Activated CD4-positive, alpha-beta T cell treated with anti-CD3 and anti-CD28 coated beads, Interleukin-2, amount 10 ng/mL, durations not matched to agents 7 days and 5 days (primary cell): Measurements from ENCODE around the gene TTC33. TPM values are rescaled to one million over a fixed set of nuclear protein-coding genes. Genes with fewer than 3 reads are reported as not detected.
"Not testable (repeated sequence)": the region's sequence is repeated elsewhere in the genome, so short reads cannot be mapped to it uniquely, and the experiment has no call there.

Experiments used
- CTCF ChIA-PET: fragments of 350-600 bp; sonication (Branson Sonifier 250); formaldehyde crosslinking; loops from one replicate; lab custom pipeline; 2021; ENCODE audit warnings: antibody characterized with exemption; lab: Charles Lee
- POLR2A ChIA-PET: fragments of 350-600 bp; sonication (Branson Sonifier 250); formaldehyde crosslinking; loops from one replicate; lab custom pipeline; 2021; ENCODE audit warnings: antibody characterized with exemption; lab: Charles Lee
- DNase-seq: peaks from one replicate; pipeline ENCODE4 v3.0.0-alpha.2; 2020
- H3K27ac Mint-ChIP-seq: one replicate; pipeline ENCODE4 v1.8.0; 2021; ENCODE audit warnings: mild to moderate bottlenecking, moderate library complexity, mixed read lengths
- H3K27me3 Mint-ChIP-seq: one replicate; pipeline ENCODE4 v1.8.0; 2021; ENCODE audit warnings: mixed read lengths
- H3K36me3 Mint-ChIP-seq: one replicate; pipeline ENCODE4 v1.8.0; 2021; ENCODE audit warnings: low read depth, mixed read lengths
- H3K4me1 Mint-ChIP-seq: one replicate; pipeline ENCODE4 v1.8.0; 2021; ENCODE audit warnings: mixed read lengths
- H3K4me3 Mint-ChIP-seq: one replicate; pipeline ENCODE4 v1.8.0; 2021; ENCODE audit warnings: mild to moderate bottlenecking, moderate library complexity, mixed read lengths
- H3K9me3 Mint-ChIP-seq: one replicate; pipeline ENCODE4 v1.8.0; 2021; ENCODE audit warnings: mixed read lengths
- total RNA-seq, 2 experiments: library from RNA; stranded (reverse); gene quantifications; one replicate each; pipeline ENCODE4 v1.2.3, GENCODE V29; 2021

TTC33 gene
- 10 to 100 TPM; 16.2 to 16.8 TPM for total RNA-seq

DNA sequence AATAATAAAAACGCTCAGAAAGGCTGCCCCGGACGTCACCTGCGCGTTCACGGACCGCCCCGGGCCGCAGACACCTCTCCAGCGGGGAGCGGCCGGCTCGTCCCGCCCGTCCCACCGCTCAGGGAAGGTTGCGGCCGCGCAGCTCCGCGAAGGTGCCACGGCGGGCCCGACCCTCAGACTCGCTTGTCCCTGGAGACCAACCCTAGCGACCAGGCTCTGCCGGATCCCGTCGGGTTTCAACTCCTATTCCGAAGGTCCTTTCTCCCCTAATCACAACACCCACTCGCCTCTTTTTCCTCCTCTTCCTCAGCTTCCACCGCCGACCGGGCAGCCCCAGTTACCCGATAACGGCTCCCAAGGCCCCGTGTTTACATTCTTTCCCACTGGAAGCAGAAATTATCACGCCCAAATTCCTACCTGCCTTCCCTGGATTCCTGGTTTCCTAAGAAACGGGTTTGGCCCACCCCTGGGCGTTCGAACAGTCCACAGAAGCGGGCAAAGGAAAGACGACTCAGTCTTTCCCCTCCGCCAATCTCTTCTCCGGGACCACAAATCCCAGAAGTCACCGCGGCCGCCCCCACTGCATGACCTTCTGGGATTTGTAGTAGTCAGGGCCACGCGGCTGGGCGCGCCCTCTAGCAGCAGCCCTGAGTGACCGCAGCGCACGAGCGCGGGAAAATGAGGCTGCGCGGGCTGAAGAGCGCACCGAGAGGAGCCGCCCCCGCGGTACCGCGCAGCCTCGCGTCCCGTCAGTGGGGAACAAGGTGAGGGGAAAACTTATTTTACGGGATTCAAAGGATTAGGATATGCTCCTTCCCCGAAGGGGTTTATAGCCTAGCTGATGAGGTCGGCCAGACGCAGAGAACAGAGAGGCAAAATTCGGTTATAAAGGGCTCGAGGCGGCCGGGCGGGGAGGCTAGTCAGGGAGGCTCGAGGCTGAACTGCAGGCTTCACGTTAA lies at the start of gene TTC33:
Gene TTC33 (minus strand): TSS at position 555 of the 959 bp plus-strand sequence. CDS start 8,943 bp downstream, outside the sequence.
- DNase-seq, result peak; percentile 97
- ChIA-PET POLR2A (no interaction called here), CTCF (interaction anchor here (1.4 to 1.5 kb wide), 2 partner anchors 16 to 52 kb away, joined by 3 to 4 read pairs; no protein-coding TSS in a partner anchor)
- H3K27ac Mint-ChIP-seq, result no peak within 1 kb of the TSS
- no peaks in the 10 kb centered on the region for H3K27me3 Mint-ChIP-seq
- H3K4me1 Mint-ChIP-seq, result peaks cover 30% of the 10 kb centered on the region
- no peaks in the 10 kb centered on the region for H3K9me3 Mint-ChIP-seq
- H3K36me3 Mint-ChIP-seq, result peaks cover 31% of the 10 kb centered on the region
- no peak within 1 kb of the TSS for H3K4me3 Mint-ChIP-seq

DNA sequence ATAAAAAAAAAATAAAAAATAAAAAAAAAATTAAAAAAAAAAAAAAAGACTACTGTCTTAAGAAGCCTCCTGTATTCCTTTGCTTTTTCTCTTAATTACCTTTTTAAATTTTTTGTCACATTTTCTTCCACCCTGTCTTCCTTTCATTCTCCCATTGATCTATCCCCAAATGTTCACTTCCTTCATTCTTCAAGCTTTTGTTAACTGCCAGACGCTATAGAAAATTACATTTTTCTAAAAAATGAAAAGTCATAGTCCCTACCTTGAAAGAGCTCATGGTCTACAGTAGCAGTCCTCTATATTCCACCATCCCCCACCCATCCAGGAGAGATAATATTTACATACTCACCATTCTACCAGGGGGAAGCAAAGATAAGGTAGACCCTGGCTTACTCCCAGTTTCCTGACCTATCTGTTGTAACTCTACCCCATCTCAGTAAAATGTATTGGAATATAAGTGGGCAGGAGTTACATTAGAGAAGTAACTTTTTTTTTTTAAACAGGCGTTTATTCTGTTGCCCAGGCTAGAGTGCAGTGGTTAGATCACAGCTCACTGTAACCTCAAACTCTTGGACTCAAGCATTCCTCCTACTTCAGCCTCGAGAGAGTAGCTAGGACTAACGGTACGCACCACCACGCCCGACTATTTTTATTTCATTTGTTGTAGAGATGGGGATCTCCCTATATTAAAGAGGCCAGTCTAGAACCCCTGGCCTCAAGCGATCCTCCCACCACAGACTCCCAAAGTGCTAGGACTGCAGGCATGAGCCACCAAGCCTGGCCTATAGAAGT lies 46.2 kb upstream of the TTC33 start:
- no peaks in the 10 kb centered on the region for H3K9me3 Mint-ChIP-seq
- H3K4me3 Mint-ChIP-seq, result no peak overlapping the region
- H3K36me3 Mint-ChIP-seq, result no peaks in the 10 kb centered on the region
- H3K4me1 Mint-ChIP-seq, result peaks cover 6% of the 10 kb centered on the region
- no peak for DNase-seq
- no peak overlapping the region for H3K27ac Mint-ChIP-seq
- POLR2A ChIA-PET, result no interaction called here
- peaks cover 8% of the 10 kb centered on the region for H3K27me3 Mint-ChIP-seq
- CTCF ChIA-PET, result interaction anchor here (0.6 to 1.4 kb wide), 3 partner anchors 21 to 478 kb away, joined by 3 to 6 read pairs (median 4); no protein-coding TSS in a partner anchor

DNA sequence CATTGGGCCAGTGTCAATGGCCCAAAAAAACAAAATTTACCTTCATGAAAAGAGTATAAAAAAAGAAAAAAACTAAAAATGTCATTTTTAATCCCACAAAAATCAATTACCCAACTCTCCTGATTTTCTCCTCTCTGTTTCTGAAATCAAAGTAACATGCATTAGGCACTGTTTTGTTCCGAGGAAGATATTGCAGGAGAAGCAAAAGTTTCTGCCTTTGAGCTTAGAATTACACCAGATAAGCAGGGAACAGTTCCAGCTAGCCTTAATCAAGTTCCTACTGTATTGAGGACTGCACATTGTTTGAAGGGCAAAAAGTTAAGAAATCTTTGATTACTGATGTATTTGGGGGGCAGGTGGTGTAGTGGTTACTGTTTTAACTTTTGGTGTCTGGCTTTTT lies 43.5 kb upstream of the TTC33 start:
- H3K9me3 Mint-ChIP-seq, result no peaks in the 10 kb centered on the region
- POLR2A ChIA-PET, result no interaction called here
- H3K27ac Mint-ChIP-seq, result no peak overlapping the region
- peaks cover 8% of the 10 kb centered on the region for H3K27me3 Mint-ChIP-seq
- H3K4me3 Mint-ChIP-seq, result peak overlapping the region; percentile 83
- peaks cover 30% of the 10 kb centered on the region for H3K4me1 Mint-ChIP-seq
- DNase-seq, result no peak
- CTCF ChIA-PET, result interaction anchor here (0.7 to 1.6 kb wide), 4 partner anchors 16 to 33 kb away, joined by 3 to 5 read pairs (median 4); no protein-coding TSS in a partner anchor
- peaks cover 21% of the 10 kb centered on the region for H3K36me3 Mint-ChIP-seq

DNA sequence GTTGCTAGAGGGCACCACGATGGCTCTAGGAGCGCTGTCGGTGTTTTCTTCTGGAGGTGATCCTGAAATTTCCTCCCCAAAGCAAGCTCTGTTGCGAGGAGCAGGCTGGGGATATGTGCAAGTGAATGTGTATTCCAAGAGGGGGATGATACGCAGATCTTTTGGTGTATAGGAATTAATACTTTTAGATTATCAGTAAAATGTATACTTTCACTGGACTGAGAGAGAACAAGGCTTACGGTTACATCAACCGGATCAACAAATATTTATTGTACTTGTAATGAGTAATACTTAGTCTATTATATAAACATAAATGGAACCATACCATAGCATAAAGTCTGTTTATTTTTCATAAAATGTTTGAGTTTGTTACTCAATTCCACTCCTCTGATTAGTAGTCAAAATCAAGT lies 43.0 kb upstream of the TTC33 start:
- peaks cover 8% of the 10 kb centered on the region for H3K27me3 Mint-ChIP-seq
- H3K4me3 Mint-ChIP-seq, result peak overlapping the region; percentile 83
- peaks cover 34% of the 10 kb centered on the region for H3K4me1 Mint-ChIP-seq
- CTCF ChIA-PET, result interaction anchor here (0.7 to 1.6 kb wide), 5 partner anchors 17 to 35 kb away, joined by 3 to 5 read pairs (median 4); no protein-coding TSS in a partner anchor
- POLR2A ChIA-PET, result no interaction called here
- no peak for DNase-seq
- H3K9me3 Mint-ChIP-seq, result no peaks in the 10 kb centered on the region
- peak overlapping the region; percentile 83 for H3K27ac Mint-ChIP-seq
- H3K36me3 Mint-ChIP-seq, result peaks cover 24% of the 10 kb centered on the region

- ChIA-PET CTCF (interaction anchor here (0.6 to 1.6 kb wide), 8 partner anchors 8 to 36 kb away, joined by 3 to 5 read pairs (median 4); no protein-coding TSS in a partner anchor), POLR2A (no interaction called here)
- H3K36me3 Mint-ChIP-seq, result peaks cover 27% of the 10 kb centered on the region
- H3K27ac Mint-ChIP-seq, result peak within 1 kb of the TSS; percentile 92
- DNase-seq, result peak; percentile 88
- H3K4me3 Mint-ChIP-seq, result peak within 1 kb of the TSS; percentile 89
- no peaks in the 10 kb centered on the region for H3K9me3 Mint-ChIP-seq
- H3K4me1 Mint-ChIP-seq, result peaks cover 38% of the 10 kb centered on the region
- H3K27me3 Mint-ChIP-seq, result peaks cover 8% of the 10 kb centered on the region
These were observed 42.4 kb upstream of the TTC33 start, which contains the start of gene PRKAA1 for GRCh38 chr5:40798012-40798800. Gene PRKAA1, minus strand, starts transcription at chr5:40798374. Its CDS starts 185 bp downstream, at chr5:40798189.

- peak; percentile 78 for DNase-seq
- CTCF ChIA-PET, result interaction anchor here (0.6 to 1.6 kb wide), 5 partner anchors 9 to 37 kb away, joined by 3 to 5 read pairs (median 4); no protein-coding TSS in a partner anchor
- POLR2A ChIA-PET, result no interaction called here
- H3K9me3 Mint-ChIP-seq, result no peaks in the 10 kb centered on the region
- peak overlapping the region; percentile 89 for H3K4me3 Mint-ChIP-seq
- peaks cover 27% of the 10 kb centered on the region for H3K36me3 Mint-ChIP-seq
- peak overlapping the region; percentile 92 for H3K27ac Mint-ChIP-seq
- peaks cover 38% of the 10 kb centered on the region for H3K4me1 Mint-ChIP-seq
- H3K27me3 Mint-ChIP-seq, result peaks cover 8% of the 10 kb centered on the region
These were observed 41.7 kb upstream of the TTC33 start for GRCh38 chr5:40797273-40798011.

- Mint-ChIP-seq H3K4me1 (peaks cover 38% of the 10 kb centered on the region), H3K27me3 (peaks cover 6% of the 10 kb centered on the region), H3K27ac (no peak overlapping the region), H3K4me3 (peak overlapping the region; percentile 89), H3K36me3 (peaks cover 27% of the 10 kb centered on the region), H3K9me3 (no peaks in the 10 kb centered on the region)
- ChIA-PET CTCF (interaction anchor here (0.7 to 0.8 kb wide), 2 partner anchors 45 to 1544 kb away, joined by 3 read pairs; partner anchors contain the start of gene CARD6), POLR2A (no interaction called here)
- no peak for DNase-seq
These were observed 40.7 kb upstream of the TTC33 start for GRCh38 chr5:40796487-40796889.

DNA sequence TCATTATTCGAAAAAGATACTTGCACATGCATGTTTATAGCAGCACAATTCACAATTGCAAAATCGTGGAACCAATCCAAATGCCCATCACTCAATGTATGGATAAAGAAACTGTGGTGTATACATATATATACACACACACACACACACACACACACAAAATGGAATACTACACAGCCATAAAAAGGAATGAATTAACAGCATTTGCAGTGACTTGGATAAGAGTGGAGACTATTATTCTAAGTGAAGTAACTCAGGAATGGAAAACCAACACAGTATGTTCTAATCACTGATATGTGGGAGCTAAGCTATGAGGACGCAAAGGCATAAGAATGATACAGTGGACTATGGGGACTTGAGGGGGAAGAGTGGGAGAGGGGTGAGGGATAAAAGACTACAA lies 39.1 kb upstream of the TTC33 start:
- H3K4me3 Mint-ChIP-seq, H3K27me3 Mint-ChIP-seq, H3K27ac Mint-ChIP-seq, H3K9me3 Mint-ChIP-seq, CTCF ChIA-PET, POLR2A ChIA-PET, DNase-seq: not testable (repeated sequence)
- H3K36me3 Mint-ChIP-seq, result peaks cover 30% of the 10 kb centered on the region
- H3K4me1 Mint-ChIP-seq, result peaks cover 41% of the 10 kb centered on the region

DNA sequence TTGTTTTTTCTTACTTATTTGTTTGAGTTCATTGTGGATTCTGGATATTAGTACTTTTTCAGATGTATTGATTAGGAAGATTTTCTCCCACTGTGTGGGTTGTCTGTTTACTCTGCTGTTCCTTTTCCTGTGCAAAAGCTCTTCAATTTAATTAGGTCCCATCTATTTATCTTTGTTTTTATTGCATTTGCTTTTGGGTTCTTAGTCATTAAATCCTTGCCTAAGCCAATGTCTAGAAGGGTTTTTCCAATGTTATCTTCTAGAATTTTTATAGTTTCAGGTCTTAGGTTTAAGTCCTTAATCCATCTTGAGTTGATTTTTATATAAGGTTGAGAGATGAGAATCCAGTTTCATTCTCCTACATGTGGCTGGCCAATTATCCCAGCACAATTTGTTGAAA lies 38.6 kb upstream of the TTC33 start:
- peaks cover 32% of the 10 kb centered on the region for H3K36me3 Mint-ChIP-seq
- H3K4me3 Mint-ChIP-seq, CTCF ChIA-PET, H3K27ac Mint-ChIP-seq, DNase-seq, H3K9me3 Mint-ChIP-seq, H3K27me3 Mint-ChIP-seq, POLR2A ChIA-PET: not testable (repeated sequence)
- peaks cover 42% of the 10 kb centered on the region for H3K4me1 Mint-ChIP-seq

DNA sequence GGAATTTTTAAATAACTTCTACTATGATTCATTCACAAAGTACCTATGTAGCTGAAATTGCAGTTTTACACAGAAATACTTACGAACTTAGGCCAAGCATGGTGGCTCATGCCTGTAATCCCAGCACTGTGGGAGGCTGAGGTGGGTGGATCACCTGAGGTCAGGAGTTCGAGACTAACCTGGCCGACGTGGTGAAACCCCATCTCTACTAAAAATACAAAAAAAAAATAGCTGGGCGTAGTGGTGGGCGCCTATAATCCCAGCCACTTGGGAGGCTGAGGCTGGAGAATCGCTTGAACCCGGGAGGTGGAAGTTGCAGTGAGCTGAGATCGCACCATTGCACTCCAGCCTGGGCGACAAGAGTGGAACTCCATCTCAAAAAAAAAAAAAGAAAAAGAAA lies 36.9 kb upstream of the TTC33 start:
- H3K4me1 Mint-ChIP-seq, result peaks cover 38% of the 10 kb centered on the region
- CTCF ChIA-PET, result not testable (repeated sequence)

DNA sequence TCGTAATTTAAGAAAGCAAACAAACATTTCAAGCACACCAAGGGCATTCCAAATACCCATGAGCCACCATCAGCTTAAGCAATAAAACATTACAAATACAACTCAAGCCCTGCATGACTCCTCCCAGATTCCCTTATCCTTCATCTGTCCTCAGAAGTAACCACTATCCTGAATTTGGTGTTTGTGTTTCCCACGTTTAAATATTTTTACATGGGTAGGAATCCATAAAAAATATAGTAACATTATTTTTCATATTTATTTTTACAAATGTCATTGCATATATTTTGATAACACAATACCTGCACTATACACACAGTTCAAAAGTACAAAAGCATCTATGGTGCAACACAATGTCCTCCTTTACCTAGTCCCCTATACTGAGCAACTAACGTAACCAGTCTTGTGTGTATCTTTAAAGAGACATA lies 36.0 kb upstream of the TTC33 start:
- H3K4me1 Mint-ChIP-seq, result peaks cover 34% of the 10 kb centered on the region
- peaks cover 9% of the 10 kb centered on the region for H3K9me3 Mint-ChIP-seq
- DNase-seq, result no peak
- no peak overlapping the region for H3K27ac Mint-ChIP-seq
- no peaks in the 10 kb centered on the region for H3K27me3 Mint-ChIP-seq
- peaks cover 52% of the 10 kb centered on the region for H3K36me3 Mint-ChIP-seq
- POLR2A ChIA-PET, result no interaction called here
- CTCF ChIA-PET, result no interaction called here
- H3K4me3 Mint-ChIP-seq, result no peak overlapping the region

More for the DNA sequence above, 36.9 kb upstream of the TTC33 start:
- H3K27me3 Mint-ChIP-seq, POLR2A ChIA-PET, DNase-seq, H3K9me3 Mint-ChIP-seq, H3K27ac Mint-ChIP-seq, H3K4me3 Mint-ChIP-seq: not testable (repeated sequence)
- H3K36me3 Mint-ChIP-seq, result peaks cover 49% of the 10 kb centered on the region
